GM18517 (cell line): ENCODE data around the gene FASLG.

ENCODE experiments used
- ATAC-seq: cut with Tn5 transposase; IDR thresholded peaks from one replicate; pipeline ENCODE4 v1.9.1; 2021; ENCODE audit warnings: mild to moderate bottlenecking, moderate library complexity; ENCODE audit not compliant: unreplicated experiment

The FASLG gene

GRCh38 chr1:172642970-172643369 lies 15.9 kb upstream of the FASLG start:
- peak; percentile 5 for ATAC-seq

GRCh38 chr1:172646653-172647052 lies 12.2 kb upstream of the FASLG start:
- no peak for ATAC-seq

- ATAC-seq, result no peak
Observed at GRCh38 chr1:172647110-172647564, 11.8 kb upstream of the FASLG start.

GRCh38 chr1:172647987-172648386 lies 10.9 kb upstream of the FASLG start:
- no peak for ATAC-seq

GRCh38 chr1:172650474-172651193 lies 8.3 kb upstream of the FASLG start:
- no peak for ATAC-seq

- ATAC-seq, result no peak
Observed at GRCh38 chr1:172653015-172653709, 5.7 kb upstream of the FASLG start.

GRCh38 chr1:172654535-172654934 lies 4.4 kb upstream of the FASLG start:
- no peak for ATAC-seq

GRCh38 chr1:172656576-172656975 lies 2.3 kb upstream of the FASLG start:
- no peak for ATAC-seq

- ATAC-seq, result no peak
Observed at GRCh38 chr1:172657586-172657985, 1.3 kb upstream of the FASLG start.

GRCh38 chr1:172661107-172661506 lies 2.2 kb downstream of the FASLG start:
- ATAC-seq, result no peak

- ATAC-seq, result no peak
Observed at GRCh38 chr1:172662464-172663109, 3.7 kb downstream of the FASLG start.

- ATAC-seq, result no peak
Observed at GRCh38 chr1:172663732-172664131, 4.8 kb downstream of the FASLG start.

- no peak for ATAC-seq
Observed at GRCh38 chr1:172668097-172668496, 9.2 kb downstream of the FASLG start.

GRCh38 chr1:172669011-172669410 lies 10.1 kb downstream of the FASLG start:
- ATAC-seq, result no peak

GRCh38 chr1:172670316-172670715 lies 11.4 kb downstream of the FASLG start:
- ATAC-seq, result no peak

- no peak for ATAC-seq
Observed at GRCh38 chr1:172670791-172671190, 11.9 kb downstream of the FASLG start.

GRCh38 chr1:172671591-172671990 lies 12.7 kb downstream of the FASLG start:
- no peak for ATAC-seq

GRCh38 chr1:172672720-172673119 lies 13.8 kb downstream of the FASLG start:
- ATAC-seq, result no peak

- ATAC-seq, result no peak
Observed at GRCh38 chr1:172673761-172674160, 14.9 kb downstream of the FASLG start.

- no peak for ATAC-seq
Observed at GRCh38 chr1:172674831-172675613, 16.1 kb downstream of the FASLG start.
